Nephron progenitor cell (in vitro differentiated cells): Measurements from ENCODE around the gene SPATA6L.
A peak's percentile ranks its signal among the peaks of the same experiment; 100 is the strongest.

Experiments
- DNase-seq: peaks from one replicate; pipeline ENCODE4 v3.0.0; 2021
- H3K27ac Mint-ChIP-seq: 2 replicates; pipeline ENCODE4 v1.8.0; 2021; ENCODE audit warnings: mild to moderate bottlenecking, moderate library complexity, mixed read lengths
- H3K27me3 Mint-ChIP-seq: 2 replicates; pipeline ENCODE4 v1.8.0; 2021; ENCODE audit warnings: mild to moderate bottlenecking, low read depth, mixed read lengths; ENCODE audit not compliant: poor library complexity
- H3K36me3 Mint-ChIP-seq: 2 replicates; pipeline ENCODE4 v1.8.0; 2021; ENCODE audit warnings: low read depth, mixed read lengths
- H3K4me1 Mint-ChIP-seq: 2 replicates; pipeline ENCODE4 v1.8.0; 2021; ENCODE audit warnings: mixed read lengths
- H3K4me3 Mint-ChIP-seq: 2 replicates; pipeline ENCODE4 v1.8.0; 2021; ENCODE audit warnings: mild to moderate bottlenecking, moderate library complexity, mixed read lengths
- H3K9me3 Mint-ChIP-seq: 2 replicates; pipeline ENCODE4 v1.8.0; 2021; ENCODE audit warnings: mild to moderate bottlenecking, moderate library complexity, mixed read lengths
- CTCF ChIP-seq: fragments of 200-600 bp; sonication (generic); IDR thresholded peaks from 2 replicates; pipeline ENCODE4 v1.5.0; 2021; ENCODE audit warnings: antibody characterized with exemption

SPATA6L gene

GRCh38 chr9:4706021-4706420, 39.7 kb upstream of the SPATA6L start:
- DNase-seq, result no peak
- peak overlapping the region; percentile 17 for H3K27ac Mint-ChIP-seq
- no peaks in the 10 kb centered on the region for H3K4me1 Mint-ChIP-seq
- peaks cover 37% of the 10 kb centered on the region for H3K36me3 Mint-ChIP-seq
- no peaks in the 10 kb centered on the region for H3K9me3 Mint-ChIP-seq
- H3K4me3 Mint-ChIP-seq, result no peak overlapping the region
- H3K27me3 Mint-ChIP-seq, result no peaks in the 10 kb centered on the region
- no peak for TF ChIP-seq CTCF

- no peak for DNase-seq
- Mint-ChIP-seq H3K36me3 (peaks cover 37% of the 10 kb centered on the region), H3K4me3 (no peak overlapping the region), H3K4me1 (no peaks in the 10 kb centered on the region), H3K27me3 (no peaks in the 10 kb centered on the region), H3K27ac (no peak overlapping the region), H3K9me3 (no peaks in the 10 kb centered on the region)
- no peak for TF ChIP-seq CTCF
These were observed 37.8 kb upstream of the SPATA6L start for GRCh38 chr9:4704129-4704528.

GRCh38 chr9:4701526-4701925, 35.2 kb upstream of the SPATA6L start:
- TF ChIP-seq CTCF, result no peak
- no peak for DNase-seq
- no peaks in the 10 kb centered on the region for H3K4me1 Mint-ChIP-seq
- H3K9me3 Mint-ChIP-seq, result no peaks in the 10 kb centered on the region
- H3K36me3 Mint-ChIP-seq, result peaks cover 39% of the 10 kb centered on the region
- H3K27ac Mint-ChIP-seq, result no peak overlapping the region
- H3K4me3 Mint-ChIP-seq, result no peak overlapping the region
- H3K27me3 Mint-ChIP-seq, result no peaks in the 10 kb centered on the region

- no peaks in the 10 kb centered on the region for H3K4me1 Mint-ChIP-seq
- H3K27ac Mint-ChIP-seq, result no peak overlapping the region
These were observed 34.7 kb upstream of the SPATA6L start for GRCh38 chr9:4700932-4701331.

GRCh38 chr9:4700091-4700490, 33.8 kb upstream of the SPATA6L start:
- Mint-ChIP-seq H3K9me3 (no peaks in the 10 kb centered on the region), H3K36me3 (peaks cover 38% of the 10 kb centered on the region), H3K27me3 (no peaks in the 10 kb centered on the region), H3K4me1 (no peaks in the 10 kb centered on the region), H3K4me3 (no peak overlapping the region), H3K27ac (no peak overlapping the region)
- TF ChIP-seq CTCF, result no peak
- no peak for DNase-seq

More at GRCh38 chr9:4700932-4701331, 34.7 kb upstream of the SPATA6L start:
- Mint-ChIP-seq H3K4me3 (no peak overlapping the region), H3K36me3 (peaks cover 36% of the 10 kb centered on the region), H3K27me3 (no peaks in the 10 kb centered on the region), H3K9me3 (no peaks in the 10 kb centered on the region)
- no peak for DNase-seq
- TF ChIP-seq CTCF, result no peak

- H3K36me3 Mint-ChIP-seq, result peaks cover 46% of the 10 kb centered on the region
- TF ChIP-seq CTCF, result no peak
- no peak overlapping the region for H3K27ac Mint-ChIP-seq
- H3K9me3 Mint-ChIP-seq, result no peaks in the 10 kb centered on the region
- no peak for DNase-seq
- H3K27me3 Mint-ChIP-seq, result no peaks in the 10 kb centered on the region
- H3K4me3 Mint-ChIP-seq, result no peak overlapping the region
- H3K4me1 Mint-ChIP-seq, result no peaks in the 10 kb centered on the region
These were observed 25.5 kb upstream of the SPATA6L start for GRCh38 chr9:4691795-4692194.
